ENCODE data around the gene SLC2A5.
"Not testable (repeated sequence)": the region's sequence is repeated elsewhere in the genome, so short reads cannot be mapped to it uniquely, and the experiment has no call there.

SLC2A5 gene

GRCh38 chr1:9037476-9038337 lies 31.7 kb downstream of the SLC2A5 start:
- no peak for DNase-seq (ENCODE audit: low read depth in 2 of 2)

- DNase-seq (ENCODE audit: low read depth in 2 of 2): no peak
Observed at GRCh38 chr1:9035226-9035625, 34.2 kb downstream of the SLC2A5 start.

DNA sequence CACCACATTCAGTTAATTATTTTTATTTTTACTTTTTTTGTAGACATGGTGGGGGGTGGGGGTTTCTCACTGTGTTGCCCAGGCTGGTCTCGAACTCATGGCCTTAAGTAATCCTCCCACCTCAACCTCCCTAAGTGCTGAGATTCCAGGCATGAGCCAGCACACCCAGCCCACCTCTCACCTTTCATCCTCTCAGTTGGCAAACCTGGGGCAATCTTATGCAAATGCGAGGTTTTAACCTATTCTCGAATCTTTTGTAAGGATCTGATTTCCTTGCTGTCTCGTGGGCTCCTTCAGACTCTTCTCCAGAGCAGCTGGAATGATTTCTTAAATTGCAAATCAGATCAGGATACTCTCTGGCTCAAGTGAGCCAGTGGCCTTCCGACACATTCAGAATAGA lies 36.1 kb downstream of the SLC2A5 start:
- no peak for DNase-seq (ENCODE audit: low read depth in 2 of 2)

- DNase-seq (ENCODE audit: low read depth in 2 of 2): no peak
Observed at GRCh38 chr1:9031484-9032259, 37.8 kb downstream of the SLC2A5 start.

GRCh38 chr1:9031077-9031476 lies 38.4 kb downstream of the SLC2A5 start:
- not testable (repeated sequence) for DNase-seq (ENCODE audit: low read depth in 2 of 2)

DNA sequence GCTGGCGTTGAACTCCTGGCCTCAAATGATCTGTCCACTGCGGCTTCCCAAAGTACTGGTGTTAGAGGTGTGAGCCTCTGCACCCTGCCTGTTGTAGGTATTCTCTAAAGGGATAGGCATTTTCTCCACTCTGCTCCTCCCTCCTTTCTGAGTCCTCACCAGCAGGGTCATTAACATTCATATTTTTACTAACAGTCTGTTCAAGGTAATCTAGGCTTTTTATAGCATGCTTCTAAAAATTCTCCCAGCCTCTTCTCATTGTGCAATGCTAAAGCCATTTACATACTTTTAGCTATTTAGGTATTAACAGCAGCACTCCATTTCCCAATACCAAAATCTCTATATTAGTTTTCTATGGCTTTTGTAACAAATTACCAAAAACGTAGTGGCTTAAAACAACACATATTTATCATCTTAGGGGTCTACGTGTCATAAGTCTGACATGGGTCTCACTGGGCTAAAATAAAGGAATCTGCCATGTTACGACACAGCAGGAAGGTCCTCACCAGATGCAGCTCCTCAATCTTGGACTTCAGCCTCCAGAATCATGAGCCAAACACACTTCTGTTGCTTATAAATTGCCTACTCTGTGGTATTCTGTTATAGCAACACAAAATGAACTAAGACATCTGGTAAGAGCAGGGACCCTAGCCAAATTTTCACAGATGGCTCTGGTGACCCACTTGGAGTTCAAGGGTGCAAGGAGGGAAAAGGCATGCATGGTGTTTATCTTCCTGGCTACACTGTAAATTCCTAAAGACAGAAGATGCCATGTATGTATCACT lies 40.3 kb downstream of the SLC2A5 start:
- no peak for DNase-seq (ENCODE audit: low read depth in 2 of 2)

- DNase-seq (ENCODE audit: low read depth in 2 of 2): no peak
Observed at GRCh38 chr1:9027307-9027706, 42.1 kb downstream of the SLC2A5 start.

GRCh38 chr1:9025449-9025848 lies 44.0 kb downstream of the SLC2A5 start:
- DNase-seq (ENCODE audit: low read depth in 2 of 2): no peak

DNA sequence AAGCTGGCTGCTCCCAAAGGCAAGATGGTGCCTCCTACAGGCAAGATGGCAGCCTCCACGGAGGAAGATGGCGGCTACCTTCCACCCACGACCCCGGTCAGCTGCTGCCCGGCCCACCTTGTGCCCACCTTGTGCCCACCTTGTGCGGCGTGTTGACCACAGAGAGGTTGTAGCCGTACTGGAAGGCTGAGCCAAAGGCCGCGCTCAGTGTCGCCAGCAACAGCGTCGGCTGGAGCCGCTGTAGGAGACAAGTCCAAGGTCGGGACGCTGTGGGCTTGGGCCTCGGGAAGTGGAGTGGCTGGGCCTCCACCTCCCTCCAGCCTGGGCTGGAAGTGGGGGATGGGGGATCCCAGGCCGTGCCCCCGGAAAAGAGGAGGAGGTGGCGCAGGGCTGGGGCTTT lies 44.6 kb downstream of the SLC2A5 start:
- no peak for DNase-seq (ENCODE audit: low read depth in 2 of 2)

GRCh38 chr1:9022773-9023172 lies 46.7 kb downstream of the SLC2A5 start:
- DNase-seq (ENCODE audit: low read depth in 2 of 2): no peak

- not testable (repeated sequence) for DNase-seq (ENCODE audit: low read depth in 2 of 2)
Observed at GRCh38 chr1:9022026-9022738, 47.3 kb downstream of the SLC2A5 start.

GRCh38 chr1:9020305-9020704 lies 49.1 kb downstream of the SLC2A5 start:
- no peak for DNase-seq (ENCODE audit: low read depth in 2 of 2)

DNA sequence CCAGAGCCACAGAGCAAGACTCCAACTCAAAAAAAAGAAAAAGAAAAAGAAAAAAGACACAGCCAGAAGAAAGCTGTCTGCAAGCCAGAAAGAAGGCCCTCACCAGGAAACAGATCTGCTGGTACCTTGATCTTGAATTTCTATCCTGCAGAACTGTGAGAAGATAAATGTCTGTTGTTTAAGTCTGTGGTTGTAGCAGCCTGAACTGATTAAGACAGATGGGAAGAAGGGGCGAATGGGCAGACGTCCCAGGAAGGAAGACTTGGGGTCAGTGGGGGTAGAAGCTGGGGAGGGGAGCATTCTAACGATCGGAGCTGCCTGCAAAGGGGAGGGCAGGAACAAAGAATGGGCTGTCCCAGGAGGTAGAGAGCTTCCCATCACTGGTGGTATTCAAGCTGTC lies 49.5 kb downstream of the SLC2A5 start:
- no peak for DNase-seq (ENCODE audit: low read depth in 2 of 2)

- no peak for DNase-seq (ENCODE audit: low read depth in 2 of 2)
Observed at GRCh38 chr1:9018333-9018732, 51.1 kb downstream of the SLC2A5 start.

DNA sequence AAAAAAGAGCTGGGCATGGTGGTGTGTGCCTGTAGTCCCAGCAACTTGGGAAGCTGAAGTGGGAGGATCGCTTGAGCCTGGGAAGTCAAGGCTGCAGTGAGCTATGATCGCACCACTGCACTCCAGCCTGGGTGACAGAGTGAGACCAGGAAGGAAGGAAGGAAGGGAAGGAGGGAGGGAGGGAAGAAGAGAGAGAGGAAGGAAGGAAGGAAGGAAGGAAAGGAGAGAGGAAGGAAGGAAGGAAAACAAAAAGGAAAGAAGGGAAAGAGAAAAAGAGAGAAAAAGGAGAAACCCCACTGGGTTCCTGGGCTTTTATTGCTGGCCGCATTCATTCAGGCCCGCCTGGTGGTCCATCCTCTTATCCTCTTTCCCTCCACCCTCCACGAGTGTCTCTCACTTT lies 53.0 kb downstream of the SLC2A5 start:
- DNase-seq (ENCODE audit: low read depth in 2 of 2): no peak

DNA sequence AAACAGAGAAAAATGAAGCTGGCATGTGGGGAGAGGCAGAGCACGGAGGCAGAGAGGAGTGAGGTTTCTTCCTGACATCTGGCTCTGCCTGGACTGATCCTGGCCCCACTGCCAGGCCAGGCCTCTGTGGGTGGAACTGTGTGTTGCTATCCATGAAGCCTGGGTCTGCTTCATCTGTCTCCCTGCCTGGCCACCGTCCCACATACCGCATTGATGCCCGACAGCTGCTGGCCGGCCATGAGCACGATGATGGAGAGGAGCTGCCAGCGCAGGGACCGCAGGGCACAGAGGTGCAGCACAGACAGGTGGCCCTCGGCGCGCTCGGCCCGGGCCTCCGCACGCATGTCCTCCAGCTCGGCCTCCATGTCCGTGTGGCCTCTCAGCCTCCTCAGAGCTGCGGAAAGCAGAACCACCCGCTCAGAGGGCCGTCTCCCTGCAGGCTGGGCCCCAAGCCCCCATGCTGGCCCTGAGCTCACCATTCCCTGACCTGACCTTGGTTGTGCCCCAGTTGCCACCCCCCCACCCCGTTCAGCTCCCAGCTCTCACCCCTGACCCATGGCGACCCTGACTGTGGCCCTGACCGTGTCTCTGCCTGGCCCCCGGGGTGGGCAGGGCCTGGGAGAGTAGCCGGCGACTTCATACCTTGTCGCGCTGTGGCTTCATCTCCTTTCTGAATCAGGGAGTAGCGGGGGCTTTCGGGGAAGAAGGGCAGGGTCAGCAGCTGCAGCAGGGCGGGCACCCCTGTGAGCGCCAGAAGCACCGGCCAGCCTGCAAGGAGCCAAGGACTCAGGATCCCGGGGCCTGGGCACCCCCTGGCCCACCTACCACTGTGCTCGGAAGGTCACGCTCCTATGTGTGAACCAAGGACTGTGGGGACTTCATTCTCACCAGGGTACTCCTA lies 54.7 kb downstream of the SLC2A5 start:
- DNase-seq (ENCODE audit: low read depth in 2 of 2): no peak

- no peak for DNase-seq (ENCODE audit: low read depth in 2 of 2)
Observed at GRCh38 chr1:9013819-9014218, 55.6 kb downstream of the SLC2A5 start.

GRCh38 chr1:9010781-9011323 lies 58.6 kb downstream of the SLC2A5 start:
- DNase-seq (ENCODE audit: low read depth in 2 of 2): no peak

DNA sequence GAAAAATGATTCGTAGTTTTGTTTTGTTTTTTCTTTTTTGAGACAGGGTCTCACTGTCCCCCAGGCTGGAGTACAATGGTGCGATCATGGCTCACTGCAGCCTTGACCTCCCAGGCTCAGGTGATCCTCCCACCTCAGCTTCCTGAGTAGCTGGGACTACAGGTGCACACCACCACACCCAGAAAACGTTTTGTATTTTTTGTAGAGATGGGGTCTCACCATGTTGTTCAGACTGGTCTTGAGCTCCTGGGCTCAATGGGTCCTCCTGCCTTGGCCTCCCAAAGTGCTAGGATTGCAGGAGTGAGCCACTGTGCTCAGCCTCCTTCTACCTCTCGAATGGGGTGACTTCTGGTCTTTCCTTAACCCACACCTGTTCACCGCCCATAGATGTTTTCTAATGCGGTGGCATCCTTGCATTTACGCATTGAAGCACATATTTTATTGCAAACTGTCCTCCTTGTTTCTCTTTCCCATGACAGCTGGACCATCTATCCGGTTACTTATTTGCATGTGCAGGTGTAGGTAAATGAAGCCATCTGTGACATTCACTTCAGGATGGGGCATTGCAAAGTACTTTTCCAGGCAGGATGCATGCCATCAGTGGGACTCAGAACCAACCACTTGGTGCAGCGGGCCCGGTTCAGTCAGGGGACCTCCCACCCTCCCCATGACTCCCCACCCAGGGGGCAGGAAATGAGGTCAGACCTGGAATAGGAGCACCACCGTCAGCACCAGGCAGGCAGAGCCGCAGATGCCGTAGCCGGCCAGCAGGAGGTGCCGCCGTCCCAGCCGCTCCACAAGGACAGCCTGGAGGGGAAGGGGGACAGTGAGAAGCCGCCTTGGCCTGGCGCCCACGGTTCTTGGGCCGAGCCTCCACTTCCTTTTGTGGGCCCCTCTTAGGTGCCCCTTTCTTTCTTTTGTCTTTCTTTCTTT lies 59.7 kb downstream of the SLC2A5 start:
- peak in 1 of 2 donors; percentile 18 for DNase-seq (ENCODE audit: low read depth in 2 of 2)
